Astrocyte (in vitro differentiated cells and primary cell): ENCODE results near the gene SRSF8. TPM values are rescaled to one million over a fixed set of nuclear protein-coding genes. Genes with fewer than 3 reads are reported as not detected.

Experiments
- DNase-seq: peaks from one replicate; pipeline ENCODE4 v3.0.0-alpha.2; 2010; ENCODE audit warnings: low read depth
- FAIRE-seq: peaks from 2 replicates; lab custom pipeline; 2011; peaks lifted over from hg19 to GRCh38; lab: Jason Lieb, UNC
- H2AFZ ChIP-seq: 2 replicates; pipeline ENCODE4 v1.6.0; 2012; ENCODE audit warnings: low read depth, low read length, inconsistent platforms
- H3K27ac ChIP-seq: 2 replicates; pipeline ENCODE4 v1.5.1; 2011; ENCODE audit warnings: low read depth, low read length, inconsistent platforms
- H3K27me3 ChIP-seq: 2 replicates; pipeline ENCODE4 v1.6.0; 2011; ENCODE audit warnings: low read length, inconsistent platforms; ENCODE audit not compliant: insufficient read depth
- H3K36me3 ChIP-seq: 2 replicates; pipeline ENCODE4 v1.5.1; 2011; ENCODE audit warnings: low read length, inconsistent platforms; ENCODE audit not compliant: insufficient read depth
- H3K4me1 ChIP-seq: 2 replicates; pipeline ENCODE4 v1.5.1; 2011; ENCODE audit warnings: low read length, inconsistent platforms; ENCODE audit not compliant: insufficient read depth
- H3K4me2 ChIP-seq: 2 replicates; pipeline ENCODE4 v1.6.0; 2012; ENCODE audit warnings: low read length, inconsistent platforms
- H3K4me3 ChIP-seq: 2 replicates; pipeline ENCODE4 v1.5.1; 2011; ENCODE audit warnings: low read depth, mild to moderate bottlenecking, low read length, inconsistent platforms; ENCODE audit not compliant: insufficient read depth
- H3K79me2 ChIP-seq: 2 replicates; pipeline ENCODE4 v1.6.0; 2012; ENCODE audit warnings: mild to moderate bottlenecking, low read length, inconsistent platforms; ENCODE audit not compliant: insufficient read depth
- H3K9ac ChIP-seq: 2 replicates; pipeline ENCODE4 v1.6.0; 2012; ENCODE audit warnings: mild to moderate bottlenecking, low read length, inconsistent platforms
- H3K9me3 ChIP-seq: 2 replicates; pipeline ENCODE4 v1.5.1; 2012; ENCODE audit warnings: low read depth, mild to moderate bottlenecking, low read length, inconsistent platforms; ENCODE audit not compliant: insufficient read depth
- H4K20me1 ChIP-seq: 2 replicates; pipeline ENCODE4 v1.6.0; 2012; ENCODE audit warnings: low read length, inconsistent platforms; ENCODE audit not compliant: insufficient read depth
- H3K27ac Mint-ChIP-seq: one replicate; pipeline ENCODE4 v1.8.0; 2021; ENCODE audit warnings: mild to moderate bottlenecking, mixed read lengths; ENCODE audit not compliant: unreplicated experiment
- H3K27me3 Mint-ChIP-seq: one replicate; pipeline ENCODE4 v1.8.0; 2021; ENCODE audit warnings: low read depth, mixed read lengths; ENCODE audit not compliant: unreplicated experiment
- H3K36me3 Mint-ChIP-seq: one replicate; pipeline ENCODE4 v1.8.0; 2021; ENCODE audit warnings: low read depth, mixed read lengths; ENCODE audit not compliant: unreplicated experiment
- H3K4me1 Mint-ChIP-seq: one replicate; pipeline ENCODE4 v1.8.0; 2021; ENCODE audit warnings: low read depth, mixed read lengths; ENCODE audit not compliant: unreplicated experiment
- H3K4me3 Mint-ChIP-seq: one replicate; pipeline ENCODE4 v1.8.0; 2021; ENCODE audit warnings: mild to moderate bottlenecking, moderate library complexity, mixed read lengths; ENCODE audit not compliant: unreplicated experiment
- H3K9me3 Mint-ChIP-seq: one replicate; pipeline ENCODE4 v1.8.0; 2021; ENCODE audit warnings: mild to moderate bottlenecking, mixed read lengths; ENCODE audit not compliant: unreplicated experiment
- CTCF ChIP-seq: IDR thresholded peaks from 2 replicates; pipeline ENCODE4 v1.5.1; 2011; ENCODE audit warnings: low read depth, mild to moderate bottlenecking, inconsistent platforms, low read length, moderate library complexity; ENCODE audit not compliant: insufficient read depth
- EZH2 ChIP-seq: IDR thresholded peaks from 2 replicates; pipeline ENCODE4 v1.6.1; 2012; ENCODE audit warnings: mild to moderate bottlenecking, low read length, inconsistent platforms; ENCODE audit not compliant: insufficient read depth
- total RNA-seq: library from RNA; stranded (reverse); gene quantifications from 2 replicates; pipeline ENCODE4 v1.2.1, GENCODE V29; 2021

Gene SRSF8
- total RNA-seq, 1 donor from 2014 or later = 47.5 TPM

GRCh38 chr11:95050595-95051202 lies 16.0 kb upstream of the SRSF8 start:
- Mint-ChIP-seq H3K27ac (no peak overlapping the region), H3K36me3 (no peaks in the 10 kb centered on the region), H3K4me3 (no peak overlapping the region), H3K27me3 (peaks cover 5% of the 10 kb centered on the region), H3K4me1 (no peaks in the 10 kb centered on the region), H3K9me3 (peaks cover 4% of the 10 kb centered on the region)
- no peak overlapping the region for H3K9ac ChIP-seq
- no peaks in the 10 kb centered on the region for H4K20me1 ChIP-seq
- no peak overlapping the region for H3K4me2 ChIP-seq
- no peak for TF ChIP-seq CTCF
- TF ChIP-seq EZH2 = no peak
- DNase-seq (no peak), FAIRE-seq (no peak)
- no peaks in the 10 kb centered on the region for H3K9me3 ChIP-seq
- no peaks in the 10 kb centered on the region for H3K36me3 ChIP-seq
- no peaks in the 10 kb centered on the region for H3K4me1 ChIP-seq
- H2AFZ ChIP-seq = no peak overlapping the region
- H3K4me3 ChIP-seq = no peak overlapping the region
- H3K27me3 ChIP-seq = peaks cover 11% of the 10 kb centered on the region
- no peak overlapping the region for H3K27ac ChIP-seq
- H3K79me2 ChIP-seq = no peaks in the 10 kb centered on the region

- no peaks in the 10 kb centered on the region for H3K9me3 ChIP-seq
- H3K27me3 ChIP-seq = peaks cover 5% of the 10 kb centered on the region
- DNase-seq (no peak), FAIRE-seq (no peak)
- H4K20me1 ChIP-seq = no peaks in the 10 kb centered on the region
- H3K4me2 ChIP-seq = no peak overlapping the region
- no peaks in the 10 kb centered on the region for H3K36me3 Mint-ChIP-seq
- no peak overlapping the region for H3K4me3 Mint-ChIP-seq
- H3K79me2 ChIP-seq = no peaks in the 10 kb centered on the region
- no peaks in the 10 kb centered on the region for H3K4me1 ChIP-seq
- no peaks in the 10 kb centered on the region for H3K36me3 ChIP-seq
- H3K27me3 Mint-ChIP-seq = peaks cover 10% of the 10 kb centered on the region
- peaks cover 4% of the 10 kb centered on the region for H3K4me1 Mint-ChIP-seq
- no peak overlapping the region for H3K4me3 ChIP-seq
- no peak overlapping the region for H3K27ac Mint-ChIP-seq
- no peak overlapping the region for H3K27ac ChIP-seq
- peaks cover 4% of the 10 kb centered on the region for H3K9me3 Mint-ChIP-seq
- no peak overlapping the region for H3K9ac ChIP-seq
- no peak overlapping the region for H2AFZ ChIP-seq
- TF ChIP-seq CTCF (no peak), EZH2 (no peak)
Observed at GRCh38 chr11:95054356-95054755, 12.4 kb upstream of the SRSF8 start.

GRCh38 chr11:95055283-95055897 lies 11.3 kb upstream of the SRSF8 start:
- DNase-seq (no peak), FAIRE-seq (no peak)
- Histone ChIP-seq H3K79me2 (no peaks in the 10 kb centered on the region), H3K4me3 (no peak overlapping the region), H3K4me2 (no peak overlapping the region), H3K9me3 (no peaks in the 10 kb centered on the region), H3K4me1 (no peaks in the 10 kb centered on the region), H2AFZ (no peak overlapping the region), H3K27ac (no peak overlapping the region), H3K9ac (no peak overlapping the region), H3K27me3 (peaks cover 7% of the 10 kb centered on the region), H4K20me1 (no peaks in the 10 kb centered on the region), H3K36me3 (no peaks in the 10 kb centered on the region)
- H3K27me3 Mint-ChIP-seq = peaks cover 14% of the 10 kb centered on the region
- H3K36me3 Mint-ChIP-seq = no peaks in the 10 kb centered on the region
- no peak overlapping the region for H3K27ac Mint-ChIP-seq
- TF ChIP-seq CTCF (no peak), EZH2 (no peak)
- H3K4me1 Mint-ChIP-seq = peaks cover 4% of the 10 kb centered on the region
- H3K4me3 Mint-ChIP-seq = no peak overlapping the region
- peaks cover 2% of the 10 kb centered on the region for H3K9me3 Mint-ChIP-seq
